OCI-LY1 (cell line): ENCODE data around the gene TBC1D7.
A peak's percentile ranks its signal among the peaks of the same experiment; 100 is the strongest.

Experiments
- H2AFZ ChIP-seq: fragments of 200-600 bp; sonication (generic), shearing (Covaris generic); 2 replicates; pipeline ENCODE4 v1.6.0; 2014; ENCODE audit warnings: antibody characterized with exemption, mild to moderate bottlenecking, low read length
- H3F3A ChIP-seq: fragments of 200-600 bp; sonication (generic), shearing (Covaris generic); 2 replicates; pipeline ENCODE4 v1.6.0; 2014; ENCODE audit warnings: mild to moderate bottlenecking, antibody characterized with exemption, low read length, moderate library complexity; ENCODE audit not compliant: insufficient read depth
- H3K27ac ChIP-seq: fragments of 200-600 bp; sonication (generic); 2 replicates; pipeline ENCODE4 v1.5.1; 2014; ENCODE audit warnings: low read length, mixed run types, mild to moderate bottlenecking, low read depth; ENCODE audit not compliant: poor library complexity, severe bottlenecking
- H3K27me3 ChIP-seq: fragments of 200-600 bp; sonication (generic); 2 replicates; pipeline ENCODE4 v1.6.0; 2014; ENCODE audit warnings: antibody characterized with exemption, mild to moderate bottlenecking, low read length, moderate library complexity; ENCODE audit not compliant: insufficient read depth
- H3K36me3 ChIP-seq: fragments of 200-600 bp; sonication (generic); 2 replicates; pipeline ENCODE4 v1.6.1; 2014; ENCODE audit warnings: mild to moderate bottlenecking, antibody characterized with exemption, low read length, moderate library complexity, mixed read lengths; ENCODE audit not compliant: insufficient read depth
- H3K4me1 ChIP-seq: fragments of 200-600 bp; sonication (generic); 2 replicates; pipeline ENCODE4 v1.5.1; 2014; ENCODE audit warnings: mild to moderate bottlenecking, low read length, moderate library complexity; ENCODE audit not compliant: insufficient read depth, severe bottlenecking
- H3K4me2 ChIP-seq: fragments of 200-600 bp; sonication (generic), shearing (Covaris generic); 2 replicates; pipeline ENCODE4 v1.6.1; 2014; ENCODE audit warnings: low read length
- H3K4me3 ChIP-seq: fragments of 200-600 bp; sonication (generic); 2 replicates; pipeline ENCODE4 v1.5.1; 2014; ENCODE audit warnings: low read length, low read depth, mild to moderate bottlenecking, mixed read lengths; ENCODE audit not compliant: poor library complexity, severe bottlenecking
- H3K79me2 ChIP-seq: fragments of 200-600 bp; shearing (Covaris generic); 2 replicates; pipeline ENCODE4 v1.6.1; 2016; ENCODE audit warnings: mixed run types, low read length, mixed read lengths; ENCODE audit not compliant: insufficient read depth
- H3K9ac ChIP-seq: fragments of 200-600 bp; sonication (generic), shearing (Covaris generic); 2 replicates; pipeline ENCODE4 v1.6.1; 2014; ENCODE audit warnings: mild to moderate bottlenecking, low read length, mixed read lengths
- H3K9me2 ChIP-seq: fragments of 200-600 bp; sonication (generic), shearing (Covaris generic); 2 replicates; pipeline ENCODE4 v1.6.1; 2014; ENCODE audit warnings: low read depth, mild to moderate bottlenecking, low read length, mixed read lengths
- H3K9me3 ChIP-seq: fragments of 200-600 bp; shearing (Covaris generic); 2 replicates; pipeline ENCODE4 v1.6.1; 2014; ENCODE audit warnings: low read length, mixed read lengths
- H4K20me1 ChIP-seq: fragments of 200-600 bp; sonication (generic), shearing (Covaris generic); 2 replicates; pipeline ENCODE4 v1.6.0; 2016; ENCODE audit warnings: mild to moderate bottlenecking, low read length; ENCODE audit not compliant: insufficient read depth
- EZH2 ChIP-seq: fragments of 200-600 bp; sonication (generic), shearing (Covaris generic); IDR thresholded peaks from 2 replicates; pipeline ENCODE4 v1.8.0; 2017; ENCODE audit warnings: borderline replicate concordance, mixed run types, mild to moderate bottlenecking, antibody characterized with exemption, low read length, moderate library complexity, mixed read lengths
- TF ChIP-seq, protein P1 (sequence below): fragments of 200-600 bp; sonication (generic), shearing (Covaris generic); IDR thresholded peaks from 2 replicates; pipeline ENCODE4 v1.5.1; 2017; ENCODE audit warnings: mild to moderate bottlenecking, antibody characterized with exemption, low read length, moderate library complexity, mixed read lengths

Gene TBC1D7

DNA sequence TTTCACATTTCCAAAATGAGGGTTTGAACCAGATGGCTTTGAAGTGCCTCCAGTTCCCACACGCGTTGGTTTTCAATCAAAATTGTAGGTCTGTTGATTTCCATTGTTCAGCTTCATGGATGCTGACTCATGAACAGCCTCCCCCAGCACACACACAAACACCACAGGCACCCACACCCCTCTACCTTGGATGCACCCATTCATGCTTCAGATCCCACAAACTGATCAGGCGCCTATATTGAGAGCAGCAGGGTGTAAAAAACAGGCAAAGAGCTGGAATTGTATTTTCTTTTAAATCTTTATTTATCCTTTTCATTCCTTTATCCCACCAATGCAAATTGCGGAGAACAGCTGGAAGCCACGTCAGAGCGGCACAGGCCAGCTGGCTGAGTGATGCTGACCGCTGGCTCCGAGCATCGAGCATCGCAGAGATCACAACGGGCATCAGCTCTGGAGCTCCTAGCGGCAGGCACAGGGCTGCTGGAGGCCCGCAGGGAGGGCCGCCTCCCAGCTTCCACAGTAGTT lies 29.3 kb upstream of the TBC1D7 start:
- Histone ChIP-seq H3K4me1 (peaks cover 42% of the 10 kb centered on the region), H2AFZ (no peak overlapping the region)

DNA sequence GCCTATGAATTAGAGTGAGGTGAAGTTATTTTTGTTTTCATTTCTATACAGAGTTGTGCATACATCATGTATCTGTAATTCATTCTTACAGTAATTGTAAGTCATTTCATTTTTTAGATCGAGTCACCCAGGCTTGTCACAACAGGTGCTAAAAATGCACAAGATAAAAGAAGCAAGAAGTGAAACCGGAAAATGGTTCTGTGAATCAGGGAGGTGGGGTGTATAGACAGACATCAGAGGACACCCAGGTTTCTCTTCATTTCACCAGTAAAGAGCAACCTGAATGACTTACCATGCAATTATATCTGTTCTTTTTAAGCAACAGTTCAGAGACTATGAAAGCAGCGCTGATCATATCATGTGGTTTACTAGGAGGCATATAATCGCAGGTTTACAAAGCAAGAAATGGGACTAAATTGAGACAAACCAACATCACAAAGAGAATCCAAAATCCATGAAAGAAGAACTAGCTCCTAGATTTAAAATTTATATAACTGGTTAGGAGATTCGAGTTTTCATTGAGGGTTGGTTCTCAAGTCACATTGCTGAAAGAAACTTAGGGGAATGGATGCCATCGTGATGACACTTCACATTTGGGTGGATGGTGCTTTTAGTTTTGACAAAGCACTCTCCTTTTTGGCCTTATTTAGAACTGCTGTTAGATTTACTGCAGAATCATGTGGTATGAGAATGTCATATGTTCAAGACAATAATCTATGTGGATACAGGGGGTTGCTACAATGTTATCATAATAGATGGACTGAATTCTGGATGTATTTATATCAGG lies 27.9 kb upstream of the TBC1D7 start:
- Histone ChIP-seq H3K27ac (peak overlapping the region; percentile 62), H3K4me3 (peak overlapping the region; percentile 22), H3K27me3 (no peaks in the 10 kb centered on the region), H3K79me2 (no peaks in the 10 kb centered on the region), H4K20me1 (no peaks in the 10 kb centered on the region), H3F3A (peaks cover 5% of the 10 kb centered on the region; the same call in 1 of the 2 replicates), H3K4me2 (peak overlapping the region; percentile 54), H3K9me3 (no peaks in the 10 kb centered on the region), H3K4me1 (peaks cover 42% of the 10 kb centered on the region), H2AFZ (no peak overlapping the region), H3K9me2 (no peaks in the 10 kb centered on the region), H3K36me3 (no peaks in the 10 kb centered on the region), H3K9ac (0 out of 2 replicates have a peak overlapping the region, but pooled peaks have one; percentile 5)
- TF ChIP-seq, protein P1, sequence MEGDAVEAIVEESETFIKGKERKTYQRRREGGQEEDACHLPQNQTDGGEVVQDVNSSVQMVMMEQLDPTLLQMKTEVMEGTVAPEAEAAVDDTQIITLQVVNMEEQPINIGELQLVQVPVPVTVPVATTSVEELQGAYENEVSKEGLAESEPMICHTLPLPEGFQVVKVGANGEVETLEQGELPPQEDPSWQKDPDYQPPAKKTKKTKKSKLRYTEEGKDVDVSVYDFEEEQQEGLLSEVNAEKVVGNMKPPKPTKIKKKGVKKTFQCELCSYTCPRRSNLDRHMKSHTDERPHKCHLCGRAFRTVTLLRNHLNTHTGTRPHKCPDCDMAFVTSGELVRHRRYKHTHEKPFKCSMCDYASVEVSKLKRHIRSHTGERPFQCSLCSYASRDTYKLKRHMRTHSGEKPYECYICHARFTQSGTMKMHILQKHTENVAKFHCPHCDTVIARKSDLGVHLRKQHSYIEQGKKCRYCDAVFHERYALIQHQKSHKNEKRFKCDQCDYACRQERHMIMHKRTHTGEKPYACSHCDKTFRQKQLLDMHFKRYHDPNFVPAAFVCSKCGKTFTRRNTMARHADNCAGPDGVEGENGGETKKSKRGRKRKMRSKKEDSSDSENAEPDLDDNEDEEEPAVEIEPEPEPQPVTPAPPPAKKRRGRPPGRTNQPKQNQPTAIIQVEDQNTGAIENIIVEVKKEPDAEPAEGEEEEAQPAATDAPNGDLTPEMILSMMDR = no peak
- no peak for TF ChIP-seq EZH2

More for the DNA sequence above, 29.3 kb upstream of the TBC1D7 start:
- Histone ChIP-seq H3F3A (peaks cover 5% of the 10 kb centered on the region; the same call in 1 of the 2 replicates), H3K27ac (peak overlapping the region; percentile 62), H3K4me3 (no peak overlapping the region), H3K9ac (no peak overlapping the region), H3K4me2 (peak overlapping the region; percentile 54), H3K9me2 (no peaks in the 10 kb centered on the region), H4K20me1 (no peaks in the 10 kb centered on the region), H3K27me3 (no peaks in the 10 kb centered on the region), H3K9me3 (no peaks in the 10 kb centered on the region), H3K79me2 (no peaks in the 10 kb centered on the region), H3K36me3 (no peaks in the 10 kb centered on the region)
- no peak for TF ChIP-seq EZH2
- TF ChIP-seq, protein P1 = no peak

DNA sequence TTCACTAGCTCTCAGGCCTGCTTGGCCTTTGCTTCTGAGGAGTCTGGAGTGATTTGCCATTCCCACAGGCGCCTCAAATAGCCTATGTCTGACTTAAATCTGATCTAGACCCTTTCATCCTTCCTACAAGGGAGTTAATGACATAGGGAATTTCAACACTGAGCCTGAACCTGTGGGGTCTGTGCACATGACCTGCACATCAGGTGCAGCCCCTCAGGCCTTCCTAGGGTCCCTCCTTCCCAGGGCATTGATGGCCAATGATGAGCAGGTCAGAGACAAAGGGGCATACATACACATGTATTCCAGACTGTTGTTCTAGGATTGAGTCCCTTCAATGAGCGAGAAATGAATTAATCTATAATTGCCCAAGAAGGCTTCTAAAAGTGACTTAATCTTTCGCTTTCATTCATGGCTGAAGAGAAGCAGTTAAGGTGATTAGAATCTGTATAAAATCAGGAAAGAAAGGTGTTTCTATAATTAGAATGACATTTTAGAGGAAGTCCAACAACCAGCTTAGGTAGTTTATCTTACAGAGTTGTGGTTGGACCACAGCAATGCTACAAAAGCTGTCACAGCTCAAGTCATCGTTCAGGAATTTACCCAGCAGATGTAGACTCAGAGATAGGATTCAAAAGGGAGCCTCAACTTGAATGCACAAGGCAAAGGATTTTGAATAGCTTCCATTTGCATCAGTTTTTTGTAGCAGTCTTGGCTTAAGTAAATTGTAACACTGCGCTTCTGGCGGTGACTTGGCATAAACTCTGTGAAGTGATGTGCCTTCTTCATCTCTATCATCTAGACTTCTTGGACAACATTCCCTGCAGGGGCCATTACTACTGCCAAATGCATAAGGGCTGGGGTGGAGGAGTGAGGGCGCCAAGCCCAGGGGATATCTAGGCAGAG lies 27.0 kb upstream of the TBC1D7 start:
- Histone ChIP-seq H3K4me2 (peak overlapping the region; percentile 54), H3F3A (peaks cover 5% of the 10 kb centered on the region; the same call in 1 of the 2 replicates), H2AFZ (no peak overlapping the region), H4K20me1 (no peaks in the 10 kb centered on the region), H3K27ac (peak overlapping the region; percentile 62), H3K9me3 (no peaks in the 10 kb centered on the region), H3K9ac (no peak overlapping the region), H3K9me2 (no peaks in the 10 kb centered on the region), H3K4me1 (peaks cover 42% of the 10 kb centered on the region), H3K27me3 (no peaks in the 10 kb centered on the region), H3K36me3 (no peaks in the 10 kb centered on the region), H3K4me3 (peak overlapping the region; percentile 22), H3K79me2 (no peaks in the 10 kb centered on the region)
- TF ChIP-seq EZH2 = no peak
- TF ChIP-seq, protein P1 = no peak
